GM06990 (cell line): ENCODE data around the gene TGM2.
A peak's percentile ranks its signal among the peaks of the same experiment; 100 is the strongest.

ENCODE experiments used
- DNase-seq: peaks from one replicate; pipeline ENCODE4 v3.0.0-alpha.2; 2011; ENCODE audit not compliant: insufficient read length; ENCODE audit errors: extremely low read depth
- H3K27me3 ChIP-seq: replicated peaks from 2 replicates; pipeline ENCODE4 v1.6.0; 2011; ENCODE audit warnings: low read length; ENCODE audit not compliant: control insufficient read depth, insufficient read depth
- H3K36me3 ChIP-seq: 2 replicates; pipeline ENCODE4 v1.5.1; 2011; ENCODE audit warnings: low read length; ENCODE audit not compliant: control insufficient read depth, insufficient read depth
- H3K4me3 ChIP-seq: replicated peaks from 2 replicates; pipeline ENCODE4 v1.5.1; 2011; ENCODE audit warnings: low read depth, mild to moderate bottlenecking, control low read depth, low read length
- CTCF ChIP-seq: IDR thresholded peaks from 2 replicates; pipeline ENCODE4 v1.5.1; 2011; ENCODE audit warnings: low read length, control low read depth, mild to moderate bottlenecking, inconsistent platforms; ENCODE audit not compliant: insufficient read depth, poor library complexity, severe bottlenecking

TGM2 gene

DNA sequence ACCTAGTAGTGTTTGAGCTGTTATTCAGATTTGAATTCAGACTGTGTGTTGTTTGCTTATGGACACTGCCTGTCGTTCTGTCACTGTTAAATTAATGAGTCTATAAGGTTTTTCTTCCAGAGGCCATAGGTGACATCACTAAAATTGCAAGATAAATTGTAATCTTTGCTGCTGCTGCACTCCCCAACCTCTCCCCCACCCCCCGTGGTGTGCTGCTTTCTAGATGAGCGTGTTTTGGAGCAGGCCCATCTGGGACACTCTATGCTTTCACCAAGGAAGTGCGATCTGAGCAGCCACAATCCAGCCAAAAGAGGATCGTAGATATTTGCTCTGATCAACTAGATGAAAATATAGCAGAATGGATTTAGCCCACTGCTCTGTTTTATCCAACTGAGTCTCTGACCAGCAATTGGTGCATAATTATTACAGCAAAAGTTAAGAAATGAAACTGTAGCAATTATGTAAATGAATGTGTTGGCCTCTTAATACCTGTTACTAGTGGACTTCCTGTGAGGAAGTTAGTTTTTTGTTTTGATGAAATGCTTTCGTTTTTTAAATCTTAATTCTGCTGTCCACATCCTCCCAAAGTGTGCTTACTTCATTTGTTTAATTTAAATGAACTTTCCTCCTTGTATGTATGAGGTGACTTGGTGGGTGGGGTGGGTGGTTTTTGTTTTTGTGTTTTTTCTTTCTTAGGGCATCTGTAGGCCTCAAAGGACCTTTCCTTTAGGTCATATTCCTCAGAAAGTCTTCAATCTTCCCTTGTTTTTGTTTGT lies 73.4 kb downstream of the TGM2 start:
- no peak overlapping the region for H3K4me3 ChIP-seq
- TF ChIP-seq CTCF = no peak
- peak; percentile 52 for DNase-seq
- H3K27me3 ChIP-seq = no peaks in the 10 kb centered on the region
- peaks cover 18% of the 10 kb centered on the region for H3K36me3 ChIP-seq

DNA sequence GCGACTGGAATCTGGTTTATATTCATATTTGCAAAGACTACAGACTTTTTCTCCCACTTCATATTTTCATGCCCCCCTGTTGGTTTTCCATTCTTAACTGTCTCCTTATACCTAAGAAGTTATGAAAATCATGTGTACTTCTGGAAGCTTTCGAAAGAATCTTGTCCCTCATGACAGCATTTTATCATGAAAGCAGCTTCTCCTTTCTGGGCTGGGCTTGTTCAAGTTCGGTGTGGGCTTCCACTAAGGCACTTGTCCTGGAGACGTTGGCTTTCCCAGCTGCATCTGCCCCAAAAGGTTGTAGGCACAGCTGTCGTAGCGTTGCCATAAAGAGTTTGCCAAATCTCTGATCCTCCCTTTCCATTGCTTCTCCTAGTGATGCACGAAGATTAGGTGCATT lies 75.0 kb downstream of the TGM2 start:
- Histone ChIP-seq H3K4me3 (no peak overlapping the region), H3K36me3 (peaks cover 18% of the 10 kb centered on the region), H3K27me3 (no peaks in the 10 kb centered on the region)
- DNase-seq = no peak
- no peak for TF ChIP-seq CTCF

- no peaks in the 10 kb centered on the region for H3K27me3 ChIP-seq
- H3K36me3 ChIP-seq = peaks cover 20% of the 10 kb centered on the region
- no peak for DNase-seq
- no peak for TF ChIP-seq CTCF
- H3K4me3 ChIP-seq = no peak overlapping the region
Observed at GRCh38 chr20:38089500-38089899, 75.6 kb downstream of the TGM2 start.

- DNase-seq = no peak
- Histone ChIP-seq H3K27me3 (no peaks in the 10 kb centered on the region), H3K4me3 (no peak overlapping the region), H3K36me3 (peaks cover 16% of the 10 kb centered on the region)
- no peak for TF ChIP-seq CTCF
Observed at GRCh38 chr20:38085026-38085425, 80.0 kb downstream of the TGM2 start.

DNA sequence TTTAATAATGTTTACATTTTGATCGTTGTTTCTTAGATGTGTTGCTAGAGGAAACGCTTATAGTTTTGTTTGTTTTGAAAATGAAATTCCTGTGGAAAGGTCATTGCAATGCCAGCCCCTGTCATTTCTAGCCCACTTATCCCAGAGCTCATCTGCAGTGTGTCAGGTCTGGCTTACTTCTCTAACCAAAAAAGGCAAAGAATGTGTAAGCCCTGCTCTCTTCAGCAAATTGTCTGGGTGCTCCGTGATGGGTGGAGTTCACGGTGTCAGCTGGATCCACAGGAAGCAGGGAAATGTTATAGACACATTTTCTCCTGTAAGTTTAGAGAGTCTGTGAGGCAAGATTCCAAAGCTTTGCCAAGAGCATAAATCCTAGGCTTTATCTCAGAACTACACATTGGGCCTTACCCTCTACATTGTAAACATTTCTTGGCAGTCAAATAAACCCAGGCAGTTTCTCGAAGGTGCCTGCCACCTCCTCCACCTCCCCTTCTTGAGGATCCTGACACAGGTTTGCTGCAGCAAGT lies 80.6 kb downstream of the TGM2 start:
- Histone ChIP-seq H3K27me3 (no peaks in the 10 kb centered on the region), H3K36me3 (peaks cover 12% of the 10 kb centered on the region), H3K4me3 (no peak overlapping the region)
- TF ChIP-seq CTCF = no peak
- no peak for DNase-seq
